H1 (cell line): Measurements from ENCODE around the gene TMEM250. TPM values are rescaled to one million over a fixed set of nuclear protein-coding genes. Genes with fewer than 3 reads are reported as not detected.

Experiments
- CTCF ChIA-PET: fragments of 300-600 bp; sonication (Branson Sonifier 250); formaldehyde crosslinking; loops from one replicate; lab custom pipeline; 2021; ENCODE audit not compliant: partially characterized antibody; lab: Charles Lee
- POLR2A ChIA-PET: fragments of 300-600 bp; sonication (Branson Sonifier 250); formaldehyde crosslinking; loops from one replicate; lab custom pipeline; 2021; ENCODE audit warnings: inconsistent platforms; ENCODE audit not compliant: partially characterized antibody; lab: Charles Lee
- DNase-seq, 2 experiments: peaks; one replicate each; pipeline versions ENCODE4 v3.0.0 to v3.0.0-alpha.2; 2010 to 2022; ENCODE audit warnings: low spot score in 2 of 2, low read depth in 1 of 2, mixed read lengths in 1 of 2
- FAIRE-seq: peaks from 2 replicates; lab custom pipeline; 2011; peaks lifted over from hg19 to GRCh38; lab: Jason Lieb, UNC
- H2AFZ ChIP-seq: 2 replicates; pipeline ENCODE4 v1.8.1; 2012; ENCODE audit warnings: low read length, inconsistent platforms
- H2AK5ac ChIP-seq: 2 replicates; pipeline ENCODE4 v1.6.1; 2013; ENCODE audit warnings: low read depth, low read length
- H2BK120ac ChIP-seq: replicated peaks from 2 replicates; pipeline ENCODE3; 2013; ENCODE audit warnings: low read depth, low read length, inconsistent platforms
- H2BK12ac ChIP-seq: 2 replicates; pipeline ENCODE4 v1.6.1; 2013; ENCODE audit warnings: low read depth, low read length
- H2BK15ac ChIP-seq: 2 replicates; pipeline ENCODE4 v1.6.1; 2013; ENCODE audit warnings: low read length
- H2BK20ac ChIP-seq: 2 replicates; pipeline ENCODE4 v1.6.1; 2013; ENCODE audit warnings: low read length
- H2BK5ac ChIP-seq: 2 replicates; pipeline ENCODE4 v1.6.1; 2013; ENCODE audit warnings: low read depth, low read length
- H3K14ac ChIP-seq: 2 replicates; pipeline ENCODE4 v1.6.1; 2013; ENCODE audit warnings: inconsistent platforms; ENCODE audit not compliant: insufficient read length
- H3K18ac ChIP-seq: 2 replicates; pipeline ENCODE4 v1.6.1; 2013; ENCODE audit warnings: low read length; ENCODE audit errors: extremely low read depth
- H3K23ac ChIP-seq: 2 replicates; pipeline ENCODE4 v1.6.1; 2013; ENCODE audit warnings: inconsistent platforms; ENCODE audit not compliant: insufficient read length
- H3K23me2 ChIP-seq: 2 replicates; pipeline ENCODE4 v1.6.1; 2013; ENCODE audit warnings: low read depth, low read length
- H3K27ac ChIP-seq: 2 replicates; pipeline ENCODE4 v1.6.1; 2011; ENCODE audit warnings: low read depth, low read length, inconsistent platforms
- H3K27me3 ChIP-seq, 4 experiments: replicated peaks in 1 of 4; 1 replicate in 1 of 4; 2 replicates in 3 of 4; pipeline versions ENCODE4 v1.6.1 to v1.8.1; 2011 to 2013; ENCODE audit warnings: low read length in 3 of 4, mild to moderate bottlenecking in 3 of 4, inconsistent platforms in 2 of 4, mixed read lengths in 2 of 4, moderate library complexity in 1 of 4; ENCODE audit not compliant: control insufficient read depth in 3 of 4, insufficient read depth in 3 of 4; ENCODE audit errors: extremely low read depth in 1 of 4
- H3K36me3 ChIP-seq, 4 experiments: 2 replicates each; pipeline versions ENCODE4 v1.6.1 to v1.8.1; 2011 to 2013; ENCODE audit warnings: mild to moderate bottlenecking in 4 of 4, low read length in 3 of 4, moderate library complexity in 2 of 4, control low read depth in 1 of 4, inconsistent platforms in 1 of 4; ENCODE audit not compliant: insufficient read depth in 4 of 4, control insufficient read depth in 2 of 4
- H3K4ac ChIP-seq: replicated peaks from 2 replicates; pipeline ENCODE3; 2013; ENCODE audit warnings: low read length, low read depth, mixed read lengths, inconsistent platforms; ENCODE audit not compliant: insufficient read length
- H3K4me1 ChIP-seq, 4 experiments: replicated peaks in 1 of 4; 1 replicate in 1 of 4; 2 replicates in 3 of 4; pipeline versions ENCODE4 v1.6.1 to v1.8.1; 2011 to 2013; ENCODE audit warnings: low read length in 3 of 4, inconsistent platforms in 2 of 4, mixed read lengths in 1 of 4; ENCODE audit not compliant: insufficient read depth in 4 of 4, control insufficient read depth in 3 of 4
- H3K4me2 ChIP-seq, 2 experiments: 2 replicates each; pipeline versions ENCODE4 v1.6.1 to v1.8.1; 2011 to 2013; ENCODE audit warnings: low read depth in 2 of 2, low read length in 2 of 2, control low read depth in 1 of 2, inconsistent platforms in 1 of 2, mild to moderate bottlenecking in 1 of 2; ENCODE audit not compliant: insufficient read depth in 1 of 2
- H3K4me3 ChIP-seq, 4 experiments: fragments of 200-600, 300-600 bp in 1 of 4; sonication (generic), shearing (Covaris generic), sonication (Bioruptor Twin) in 1 of 4; 2 replicates each; pipeline versions ENCODE4 v1.5.1 to v1.8.1; 2011 to 2016; ENCODE audit warnings: low read length in 4 of 4, low read depth in 3 of 4, control low read depth in 2 of 4, inconsistent platforms in 2 of 4, mild to moderate bottlenecking in 2 of 4, mixed read lengths in 1 of 4, moderate library complexity in 1 of 4; ENCODE audit not compliant: insufficient read depth in 2 of 4; ENCODE audit errors: extremely low read depth in 1 of 4
- H3K56ac ChIP-seq: replicated peaks from 2 replicates; pipeline ENCODE3; 2013; ENCODE audit warnings: low read depth, mild to moderate bottlenecking, mixed read lengths, low read length, inconsistent platforms; ENCODE audit not compliant: insufficient read length
- H3K79me1 ChIP-seq: 2 replicates; pipeline ENCODE4 v1.6.1; 2013; ENCODE audit warnings: low read depth, low read length, control low read depth
- H3K79me2 ChIP-seq, 2 experiments: 2 replicates each; pipeline versions ENCODE4 v1.6.1 to v1.8.1; 2012 to 2013; ENCODE audit warnings: low read length in 2 of 2, mild to moderate bottlenecking in 2 of 2, inconsistent platforms in 1 of 2; ENCODE audit not compliant: insufficient read depth in 2 of 2, control insufficient read depth in 1 of 2
- H3K9ac ChIP-seq, 4 experiments: replicated peaks in 1 of 4; 1 replicate in 1 of 4; 2 replicates in 3 of 4; pipeline versions ENCODE4 v1.6.1 to v1.8.1; 2011 to 2013; ENCODE audit warnings: low read depth in 3 of 4, low read length in 3 of 4, control low read depth in 2 of 4, mild to moderate bottlenecking in 2 of 4, moderate library complexity in 2 of 4, inconsistent platforms in 1 of 4; ENCODE audit errors: extremely low read depth in 1 of 4
- H3K9me3 ChIP-seq, 2 experiments: 2 replicates each; pipeline versions ENCODE4 v1.6.1 to v1.8.1; 2012 to 2013; ENCODE audit warnings: mild to moderate bottlenecking in 2 of 2, moderate library complexity in 2 of 2, control low read depth in 1 of 2, inconsistent platforms in 1 of 2, low read depth in 1 of 2, low read length in 1 of 2, mixed read lengths in 1 of 2; ENCODE audit not compliant: insufficient read depth in 2 of 2
- H4K20me1 ChIP-seq, 2 experiments: replicated peaks in 1 of 2; 2 replicates each; pipeline versions ENCODE3 to v1.8.1; 2011 to 2013; ENCODE audit warnings: inconsistent platforms in 2 of 2, low read length in 2 of 2, mild to moderate bottlenecking in 1 of 2; ENCODE audit not compliant: insufficient read depth in 2 of 2, control insufficient read depth in 1 of 2
- H4K5ac ChIP-seq: 2 replicates; pipeline ENCODE4 v1.6.1; 2013; ENCODE audit warnings: low read length, low read depth, mixed read lengths, inconsistent platforms; ENCODE audit not compliant: insufficient read length
- H4K8ac ChIP-seq: 2 replicates; pipeline ENCODE4 v1.8.0; 2013; ENCODE audit warnings: mild to moderate bottlenecking, moderate library complexity, low read length, inconsistent platforms; ENCODE audit not compliant: insufficient read depth; ENCODE audit errors: extremely low read depth
- H4K91ac ChIP-seq: replicated peaks from 2 replicates; pipeline ENCODE3; 2013; ENCODE audit warnings: low read length, mixed read lengths, inconsistent platforms; ENCODE audit not compliant: insufficient read length
- SRF ChIP-seq: IDR thresholded peaks from 2 replicates; pipeline ENCODE4 v1.6.1; 2011; ENCODE audit warnings: mild to moderate bottlenecking, low read depth, low read length, moderate library complexity
- WGBS, 2 experiments: shearing (Covaris generic) in 1 of 2; methylation state at CpG; one replicate each; pipeline versions ENCODE4 v1.1.6 to v1.1.7; 2013 to 2015; ENCODE audit warnings: low lambda C conversion rate in 2 of 2, mixed read lengths in 2 of 2, inconsistent platforms in 1 of 2, low coverage in 1 of 2, missing lambda C conversion rate in 1 of 2; ENCODE audit not compliant: insufficient replicate concordance in 2 of 2, insufficient coverage in 1 of 2, insufficient read length in 1 of 2; ENCODE audit errors: extremely low coverage in 1 of 2, missing lambda C conversion rate in 1 of 2; 5-methylcytosine and 5-hydroxymethylcytosine counted together
- polyA plus RNA-seq, 7 experiments: library from polyadenylated mRNA; depleted of rRNA in 3 of 7; stranded (reverse) in 5 of 7; unstranded in 2 of 7; fragments of >200 nt in 5 of 7; fragments of 200-250 nt in 2 of 7; gene quantifications; 1 replicate in 5 of 7; 2 replicates in 1 of 7; 4 replicates in 1 of 7; pipeline versions ENCODE4 v1.2.1 to v1.2.3, GENCODE V29; 2011 to 2013; ENCODE audit warnings: missing spikeins in 2 of 7, mixed read lengths in 2 of 7
- total RNA-seq: library from RNA; stranded (reverse); fragmentation: NEBNext Ultra II Directional; extraction: Animal tissue kit (Norgen Biotek cat#: 25700); gene quantifications from 2 replicates; pipeline ENCODE4 v1.2.1, GENCODE V29; 2021
- TF ChIP-seq, protein P1 (sequence below), 3 experiments: IDR thresholded peaks; 1 replicate in 2 of 3; 2 replicates in 1 of 3; pipeline versions ENCODE4 v1.5.1 to v1.6.1; 2011; ENCODE audit warnings: low read length in 3 of 3, mild to moderate bottlenecking in 3 of 3, inconsistent platforms in 2 of 3, low read depth in 1 of 3, moderate library complexity in 1 of 3; ENCODE audit not compliant: insufficient read depth in 1 of 3; ENCODE audit errors: control extremely low read depth in 1 of 3

Gene TMEM250
- total and polyA plus RNA-seq, 2 of the 8 experiments (the other 6 are each of a cell fraction or from before 2014, with no cell fraction given) = 22.3 to 34.9 TPM

DNA sequence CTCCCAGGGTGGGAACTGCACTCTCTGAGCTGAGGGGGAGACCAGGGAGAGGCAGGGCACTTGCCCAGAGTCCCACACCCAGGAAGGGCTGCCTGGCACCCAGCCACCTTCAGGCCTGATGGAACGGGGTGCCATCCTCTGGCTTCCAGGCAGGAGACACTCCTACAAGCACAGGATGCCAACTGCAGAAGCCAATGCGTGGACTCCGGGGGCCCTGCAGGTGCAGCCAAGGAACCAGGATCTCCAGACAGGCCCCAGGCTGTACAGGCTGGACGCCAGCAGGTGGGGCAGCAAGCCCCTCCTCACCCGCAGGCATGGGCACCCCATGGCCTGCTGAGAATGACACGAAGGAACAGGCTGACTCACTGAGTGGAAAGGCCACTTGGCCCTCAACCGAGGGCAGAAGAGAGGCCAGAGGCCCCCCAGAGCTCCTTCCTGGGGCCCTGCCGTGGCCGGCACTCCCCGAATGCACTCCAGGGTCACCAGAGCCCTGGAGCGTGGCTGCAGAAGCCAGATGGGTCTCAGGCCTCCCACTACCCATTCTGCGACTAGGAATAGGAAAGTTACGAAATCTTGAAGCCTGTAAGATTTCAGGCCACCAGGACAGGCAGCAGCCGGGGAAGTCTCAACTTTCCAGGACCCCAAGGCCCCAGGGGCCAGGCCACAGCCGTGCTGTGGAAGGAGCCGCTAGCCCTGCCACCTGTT lies 39.3 kb downstream of the TMEM250 start:
- ChIA-PET POLR2A (interaction anchor here (1.3 kb wide), 1 partner anchor 15 kb away, joined by 4 read pairs; no protein-coding TSS in a partner anchor), CTCF (interaction anchor here (0.6 to 1.6 kb wide), 10 partner anchors 8 to 180 kb away, joined by 3 to 4 read pairs (median 3); no protein-coding TSS in a partner anchor)
- no peaks in the 10 kb centered on the region for H3K27me3 ChIP-seq
- no peak overlapping the region for H3K56ac ChIP-seq
- no peaks in the 10 kb centered on the region for H3K9me3 ChIP-seq
- no peak overlapping the region for H3K23ac ChIP-seq
- no peak overlapping the region for H3K14ac ChIP-seq
- no peaks in the 10 kb centered on the region for H3K23me2 ChIP-seq
- H3K79me1 ChIP-seq = no peaks in the 10 kb centered on the region; the same call in 1 of the 2 replicates
- H3K79me2 ChIP-seq = no peaks in the 10 kb centered on the region; a peak in 1 of 4 replicates
- H3K18ac ChIP-seq = no peak overlapping the region
- H3K36me3 ChIP-seq = no peaks in the 10 kb centered on the region
- peaks cover 0 to 5% (median 2%) of the 10 kb centered on the region in 4 experiments; a peak in 4 of 7 replicates for H3K4me1 ChIP-seq
- no peak overlapping the region for H3K27ac ChIP-seq
- H4K91ac ChIP-seq = no peak overlapping the region
- H3K4ac ChIP-seq = no peak overlapping the region
- H4K8ac ChIP-seq = no peak overlapping the region
- no peak overlapping the region for H2BK15ac ChIP-seq
- no peak overlapping the region for H3K9ac ChIP-seq
- H2BK120ac ChIP-seq = no peak overlapping the region
- H2AK5ac ChIP-seq = no peak overlapping the region
- no peaks in the 10 kb centered on the region for H4K20me1 ChIP-seq
- TF ChIP-seq SRF = no peak
- TF ChIP-seq, protein P1, sequence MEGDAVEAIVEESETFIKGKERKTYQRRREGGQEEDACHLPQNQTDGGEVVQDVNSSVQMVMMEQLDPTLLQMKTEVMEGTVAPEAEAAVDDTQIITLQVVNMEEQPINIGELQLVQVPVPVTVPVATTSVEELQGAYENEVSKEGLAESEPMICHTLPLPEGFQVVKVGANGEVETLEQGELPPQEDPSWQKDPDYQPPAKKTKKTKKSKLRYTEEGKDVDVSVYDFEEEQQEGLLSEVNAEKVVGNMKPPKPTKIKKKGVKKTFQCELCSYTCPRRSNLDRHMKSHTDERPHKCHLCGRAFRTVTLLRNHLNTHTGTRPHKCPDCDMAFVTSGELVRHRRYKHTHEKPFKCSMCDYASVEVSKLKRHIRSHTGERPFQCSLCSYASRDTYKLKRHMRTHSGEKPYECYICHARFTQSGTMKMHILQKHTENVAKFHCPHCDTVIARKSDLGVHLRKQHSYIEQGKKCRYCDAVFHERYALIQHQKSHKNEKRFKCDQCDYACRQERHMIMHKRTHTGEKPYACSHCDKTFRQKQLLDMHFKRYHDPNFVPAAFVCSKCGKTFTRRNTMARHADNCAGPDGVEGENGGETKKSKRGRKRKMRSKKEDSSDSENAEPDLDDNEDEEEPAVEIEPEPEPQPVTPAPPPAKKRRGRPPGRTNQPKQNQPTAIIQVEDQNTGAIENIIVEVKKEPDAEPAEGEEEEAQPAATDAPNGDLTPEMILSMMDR (IDR thresholded peaks at IDR 0.05; ENCODE audit: control extremely low read depth in 1 of 3, insufficient read depth in 1 of 3, low read depth in 1 of 3, low read length in 3 of 3) = peak in 1 of 3 experiments; percentile 21; a peak in 1 of 4 replicates
- TF ChIP-seq, all 59 proteins: peak for 1
- H2BK12ac ChIP-seq = 0 out of 2 replicates have a peak overlapping the region, but pooled peaks have one; percentile 27
- FAIRE-seq = no peak
- no peak overlapping the region for H3K4me2 ChIP-seq
- H2BK5ac ChIP-seq = no peak overlapping the region
- DNase-seq = no peak
- no peak overlapping the region for H2BK20ac ChIP-seq
- WGBS, 2 experiments = 87% methylated on average over 16 of the region's 16 CpGs; no CpG with 5 or more reads in 1 of the 2 experiments
- no peak overlapping the region for H3K4me3 ChIP-seq
- H4K5ac ChIP-seq = no peak overlapping the region
- no peak overlapping the region for H2AFZ ChIP-seq
